Gastroesophageal sphincter (tissue), 3 donors: ENCODE measurements around the gene RFX6.

Source experiments
- CTCF ChIP-seq, 4 experiments: fragments of 200-600 bp in 2 of 4; fragments of 450-650 bp in 2 of 4; sonication (generic) in 1 of 4; IDR thresholded peaks; one replicate each; pipeline ENCODE4 v1.5.1; 2017 to 2019; ENCODE audit warnings: antibody characterized with exemption in 4 of 4, mild to moderate bottlenecking in 2 of 4, moderate library complexity in 2 of 4
- POLR2A ChIP-seq, 2 donors: fragments of 450-650 bp; IDR thresholded peaks; one replicate each; pipeline ENCODE4 v1.6.1; 2017; ENCODE audit warnings: antibody characterized with exemption in 2 of 2, mild to moderate bottlenecking in 2 of 2, moderate library complexity in 1 of 2

DNA sequence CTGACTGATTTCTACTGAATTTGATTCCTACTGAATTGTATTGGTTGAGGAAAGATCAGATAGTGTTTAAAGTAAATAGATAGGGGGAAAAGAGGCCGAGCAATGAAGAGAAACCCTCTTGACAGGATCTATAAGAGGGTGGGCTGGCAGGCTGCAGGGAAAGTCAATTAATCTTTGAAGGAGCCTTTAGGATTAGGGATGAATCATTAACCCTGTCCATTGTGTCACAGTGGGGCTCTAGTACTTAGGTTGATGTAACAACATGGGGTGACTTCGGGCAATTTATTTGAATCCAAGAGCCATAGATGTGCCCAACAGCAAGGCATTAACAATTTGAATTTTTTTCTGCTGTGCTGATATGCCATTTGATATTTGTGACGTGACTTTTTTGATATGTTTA is 7.5 kb downstream of the RFX6 start:
- TF ChIP-seq POLR2A (IDR thresholded peaks at IDR 0.05), result no peak
- TF ChIP-seq CTCF (IDR thresholded peaks at IDR 0.05), result no peak
